Measurements from ENCODE around the gene AUTS2.

Gene AUTS2

GRCh38 chr7:70694971-70695794 is 1096.9 kb downstream of the AUTS2 start:
- no peak for TF ChIP-seq CTCF (IDR thresholded peaks at IDR 0.05; ENCODE audit: unreplicated experiment in 3 of 3)
- Mint-ChIP-seq H3K4me1 (peaks cover 21% of the 10 kb centered on the region), H3K27me3 (ENCODE audit: low read depth) (peaks cover 28% of the 10 kb centered on the region), H3K36me3 (ENCODE audit: low read depth) (peaks cover 8% of the 10 kb centered on the region), H3K9me3 (no peaks in the 10 kb centered on the region), H3K4me3 (peak overlapping the region; percentile 99 to 100 (median 99)), H3K27ac (peak overlapping the region; percentile 86 to 98 (median 96))

- no peak for TF ChIP-seq CTCF (IDR thresholded peaks at IDR 0.05; ENCODE audit: unreplicated experiment in 3 of 3)
- Mint-ChIP-seq H3K4me3 (peak overlapping the region; percentile 99 to 100 (median 99)), H3K9me3 (no peaks in the 10 kb centered on the region), H3K4me1 (peaks cover 21% of the 10 kb centered on the region), H3K36me3 (ENCODE audit: low read depth) (peaks cover 8% of the 10 kb centered on the region), H3K27ac (peak overlapping the region; percentile 86 to 98 (median 96)), H3K27me3 (ENCODE audit: low read depth) (peaks cover 28% of the 10 kb centered on the region)
These were observed 1097.5 kb downstream of the AUTS2 start for GRCh38 chr7:70695795-70696083.

- H3K9me3 Mint-ChIP-seq = no peaks in the 10 kb centered on the region
- peak overlapping the region; percentile 99 to 100 (median 99) for H3K4me3 Mint-ChIP-seq
- H3K27ac Mint-ChIP-seq = peak overlapping the region; percentile 86 to 98 (median 96)
- TF ChIP-seq CTCF (IDR thresholded peaks at IDR 0.05; ENCODE audit: unreplicated experiment in 3 of 3) = no peak
- H3K36me3 Mint-ChIP-seq (ENCODE audit: low read depth) = peaks cover 8% of the 10 kb centered on the region
- H3K27me3 Mint-ChIP-seq (ENCODE audit: low read depth) = peaks cover 28% of the 10 kb centered on the region
- H3K4me1 Mint-ChIP-seq = peaks cover 21% of the 10 kb centered on the region
These were observed 1098.0 kb downstream of the AUTS2 start for GRCh38 chr7:70696201-70696754.

- TF ChIP-seq CTCF (IDR thresholded peaks at IDR 0.05; ENCODE audit: unreplicated experiment in 3 of 3) = peak; percentile 92 to 95 (median 95)
- peak overlapping the region in 1 of 3 experiments; percentile 20 for H3K27ac Mint-ChIP-seq
- H3K27me3 Mint-ChIP-seq (ENCODE audit: low read depth) = peaks cover 18% of the 10 kb centered on the region
- peak overlapping the region; percentile 99 to 100 (median 99) for H3K4me3 Mint-ChIP-seq
- H3K9me3 Mint-ChIP-seq = no peaks in the 10 kb centered on the region
- H3K36me3 Mint-ChIP-seq (ENCODE audit: low read depth) = peaks cover 13% of the 10 kb centered on the region
- H3K4me1 Mint-ChIP-seq = peaks cover 15% of the 10 kb centered on the region
These were observed 1100.1 kb downstream of the AUTS2 start for GRCh38 chr7:70698219-70698832.

- no peak overlapping the region for H3K4me3 Mint-ChIP-seq
- no peak for TF ChIP-seq CTCF (IDR thresholded peaks at IDR 0.05; ENCODE audit: unreplicated experiment in 3 of 3)
- peaks cover 22% of the 10 kb centered on the region for H3K36me3 Mint-ChIP-seq (ENCODE audit: low read depth)
- H3K9me3 Mint-ChIP-seq = no peaks in the 10 kb centered on the region
- peaks cover 16% of the 10 kb centered on the region for H3K27me3 Mint-ChIP-seq (ENCODE audit: low read depth)
- no peak overlapping the region for H3K27ac Mint-ChIP-seq
- H3K4me1 Mint-ChIP-seq = peaks cover 22% of the 10 kb centered on the region
These were observed 1101.0 kb downstream of the AUTS2 start for GRCh38 chr7:70699271-70699670.
